ENCODE data around the gene CD4.
A peak's percentile ranks its signal among the peaks of the same experiment; 100 is the strongest.

CD4 gene

DNA sequence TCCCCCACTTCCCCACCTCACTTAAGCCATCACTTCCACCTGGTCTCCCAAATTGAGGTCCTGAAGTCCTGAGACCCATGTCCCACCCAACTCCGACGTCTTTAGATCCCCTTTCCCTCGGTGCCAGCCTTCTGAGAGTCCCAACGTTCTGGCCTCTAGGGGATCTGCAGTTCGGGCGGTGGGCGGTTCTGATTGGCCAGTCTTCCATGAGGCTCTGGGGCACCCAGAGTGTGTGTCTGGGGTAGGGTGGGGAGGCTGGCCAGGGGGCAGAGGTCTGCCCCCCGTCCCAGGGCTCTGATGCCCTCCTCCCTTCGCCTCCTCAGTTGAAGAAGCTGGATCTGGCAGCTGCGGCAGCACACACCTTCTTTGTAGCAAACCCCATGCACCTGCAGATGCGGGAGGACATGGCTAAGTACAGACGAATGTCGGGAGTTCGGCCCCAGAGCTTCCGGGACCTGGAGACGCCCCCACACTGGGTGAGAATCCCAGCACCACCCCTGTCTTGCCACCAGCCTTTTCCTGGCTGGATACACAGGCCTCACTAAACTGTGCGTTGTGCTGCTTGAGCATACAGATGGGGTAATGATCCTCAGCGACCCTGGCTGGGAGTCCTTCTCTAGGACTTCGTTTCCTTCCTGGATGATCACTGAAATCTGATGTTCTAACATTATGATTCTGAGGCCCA is 40.4 kb downstream of the CD4 start (continued):
- TF ChIP-seq GFI1B (tag by site-specific recombination; IDR thresholded peaks at IDR 0.05) (no peak), ZBTB48 (tag by site-specific recombination; IDR thresholded peaks at IDR 0.05) (0 out of 2 replicates have a peak, but pooled peaks have one; percentile 41), ZNF560 (tag by site-specific recombination; IDR thresholded peaks at IDR 0.05; ENCODE audit: borderline replicate concordance) (no peak), ZNF585B (tag by site-specific recombination; IDR thresholded peaks at IDR 0.05) (peak; percentile 76), SCRT1 (tag by site-specific recombination; IDR thresholded peaks at IDR 0.05; ENCODE audit: borderline replicate concordance) (no peak), PRDM1 (tag by site-specific recombination; IDR thresholded peaks at IDR 0.05) (no peak), ZNF621 (tag by site-specific recombination; IDR thresholded peaks at IDR 0.05) (no peak), ZNF114 (tag by site-specific recombination; IDR thresholded peaks at IDR 0.05) (no peak), ZNF791 (tag by site-specific recombination; IDR thresholded peaks at IDR 0.05) (no peak), ZNF843 (tag by site-specific recombination; IDR thresholded peaks at IDR 0.05) (no peak), ZEB2 (tag by site-specific recombination; IDR thresholded peaks at IDR 0.05) (0 out of 2 replicates have a peak, but pooled peaks have one; percentile 44), WT1 (tag by site-specific recombination; IDR thresholded peaks at IDR 0.05) (no peak), SP2 (tag by site-specific recombination; IDR thresholded peaks at IDR 0.05) (no peak), ZNF600 (tag by site-specific recombination; IDR thresholded peaks at IDR 0.05) (no peak), MZF1 (tag by site-specific recombination; IDR thresholded peaks at IDR 0.05; ENCODE audit: borderline replicate concordance) (peak; percentile 92), ZIC2 (tag by site-specific recombination; IDR thresholded peaks at IDR 0.05) (no peak), ZSCAN30 (tag by site-specific recombination; IDR thresholded peaks at IDR 0.05) (peak; percentile 65; the same call in 1 of the 2 replicates)
- TF ChIP-seq, protein P1, sequence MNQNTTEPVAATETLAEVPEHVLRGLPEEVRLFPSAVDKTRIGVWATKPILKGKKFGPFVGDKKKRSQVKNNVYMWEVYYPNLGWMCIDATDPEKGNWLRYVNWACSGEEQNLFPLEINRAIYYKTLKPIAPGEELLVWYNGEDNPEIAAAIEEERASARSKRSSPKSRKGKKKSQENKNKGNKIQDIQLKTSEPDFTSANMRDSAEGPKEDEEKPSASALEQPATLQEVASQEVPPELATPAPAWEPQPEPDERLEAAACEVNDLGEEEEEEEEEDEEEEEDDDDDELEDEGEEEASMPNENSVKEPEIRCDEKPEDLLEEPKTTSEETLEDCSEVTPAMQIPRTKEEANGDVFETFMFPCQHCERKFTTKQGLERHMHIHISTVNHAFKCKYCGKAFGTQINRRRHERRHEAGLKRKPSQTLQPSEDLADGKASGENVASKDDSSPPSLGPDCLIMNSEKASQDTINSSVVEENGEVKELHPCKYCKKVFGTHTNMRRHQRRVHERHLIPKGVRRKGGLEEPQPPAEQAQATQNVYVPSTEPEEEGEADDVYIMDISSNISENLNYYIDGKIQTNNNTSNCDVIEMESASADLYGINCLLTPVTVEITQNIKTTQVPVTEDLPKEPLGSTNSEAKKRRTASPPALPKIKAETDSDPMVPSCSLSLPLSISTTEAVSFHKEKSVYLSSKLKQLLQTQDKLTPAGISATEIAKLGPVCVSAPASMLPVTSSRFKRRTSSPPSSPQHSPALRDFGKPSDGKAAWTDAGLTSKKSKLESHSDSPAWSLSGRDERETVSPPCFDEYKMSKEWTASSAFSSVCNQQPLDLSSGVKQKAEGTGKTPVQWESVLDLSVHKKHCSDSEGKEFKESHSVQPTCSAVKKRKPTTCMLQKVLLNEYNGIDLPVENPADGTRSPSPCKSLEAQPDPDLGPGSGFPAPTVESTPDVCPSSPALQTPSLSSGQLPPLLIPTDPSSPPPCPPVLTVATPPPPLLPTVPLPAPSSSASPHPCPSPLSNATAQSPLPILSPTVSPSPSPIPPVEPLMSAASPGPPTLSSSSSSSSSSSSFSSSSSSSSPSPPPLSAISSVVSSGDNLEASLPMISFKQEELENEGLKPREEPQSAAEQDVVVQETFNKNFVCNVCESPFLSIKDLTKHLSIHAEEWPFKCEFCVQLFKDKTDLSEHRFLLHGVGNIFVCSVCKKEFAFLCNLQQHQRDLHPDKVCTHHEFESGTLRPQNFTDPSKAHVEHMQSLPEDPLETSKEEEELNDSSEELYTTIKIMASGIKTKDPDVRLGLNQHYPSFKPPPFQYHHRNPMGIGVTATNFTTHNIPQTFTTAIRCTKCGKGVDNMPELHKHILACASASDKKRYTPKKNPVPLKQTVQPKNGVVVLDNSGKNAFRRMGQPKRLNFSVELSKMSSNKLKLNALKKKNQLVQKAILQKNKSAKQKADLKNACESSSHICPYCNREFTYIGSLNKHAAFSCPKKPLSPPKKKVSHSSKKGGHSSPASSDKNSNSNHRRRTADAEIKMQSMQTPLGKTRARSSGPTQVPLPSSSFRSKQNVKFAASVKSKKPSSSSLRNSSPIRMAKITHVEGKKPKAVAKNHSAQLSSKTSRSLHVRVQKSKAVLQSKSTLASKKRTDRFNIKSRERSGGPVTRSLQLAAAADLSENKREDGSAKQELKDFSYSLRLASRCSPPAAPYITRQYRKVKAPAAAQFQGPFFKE (tag by site-specific recombination; IDR thresholded peaks at IDR 0.05; ENCODE audit: borderline replicate concordance) = no peak
- TF ChIP-seq, protein P2, sequence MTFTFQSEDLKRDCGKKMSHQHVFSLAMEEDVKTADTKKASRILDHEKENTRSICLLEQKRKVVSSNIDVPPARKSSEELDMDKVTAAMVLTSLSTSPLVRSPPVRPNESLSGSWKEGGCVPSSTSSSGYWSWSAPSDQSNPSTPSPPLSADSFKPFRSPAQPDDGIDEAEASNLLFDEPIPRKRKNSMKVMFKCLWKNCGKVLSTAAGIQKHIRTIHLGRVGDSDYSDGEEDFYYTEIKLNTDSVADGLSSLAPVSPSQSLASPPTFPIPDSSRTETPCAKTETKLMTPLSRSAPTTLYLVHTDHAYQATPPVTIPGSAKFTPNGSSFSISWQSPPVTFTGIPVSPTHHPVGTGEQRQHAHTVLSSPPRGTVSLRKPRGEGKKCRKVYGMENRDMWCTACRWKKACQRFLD (tag by site-specific recombination; IDR thresholded peaks at IDR 0.05) = no peak
- TF ChIP-seq, protein P3, sequence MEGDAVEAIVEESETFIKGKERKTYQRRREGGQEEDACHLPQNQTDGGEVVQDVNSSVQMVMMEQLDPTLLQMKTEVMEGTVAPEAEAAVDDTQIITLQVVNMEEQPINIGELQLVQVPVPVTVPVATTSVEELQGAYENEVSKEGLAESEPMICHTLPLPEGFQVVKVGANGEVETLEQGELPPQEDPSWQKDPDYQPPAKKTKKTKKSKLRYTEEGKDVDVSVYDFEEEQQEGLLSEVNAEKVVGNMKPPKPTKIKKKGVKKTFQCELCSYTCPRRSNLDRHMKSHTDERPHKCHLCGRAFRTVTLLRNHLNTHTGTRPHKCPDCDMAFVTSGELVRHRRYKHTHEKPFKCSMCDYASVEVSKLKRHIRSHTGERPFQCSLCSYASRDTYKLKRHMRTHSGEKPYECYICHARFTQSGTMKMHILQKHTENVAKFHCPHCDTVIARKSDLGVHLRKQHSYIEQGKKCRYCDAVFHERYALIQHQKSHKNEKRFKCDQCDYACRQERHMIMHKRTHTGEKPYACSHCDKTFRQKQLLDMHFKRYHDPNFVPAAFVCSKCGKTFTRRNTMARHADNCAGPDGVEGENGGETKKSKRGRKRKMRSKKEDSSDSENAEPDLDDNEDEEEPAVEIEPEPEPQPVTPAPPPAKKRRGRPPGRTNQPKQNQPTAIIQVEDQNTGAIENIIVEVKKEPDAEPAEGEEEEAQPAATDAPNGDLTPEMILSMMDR (tag by site-specific recombination; IDR thresholded peaks at IDR 0.05) = peak; percentile 63; the same call in 1 of the 2 replicates
- TF ChIP-seq, protein P4, sequence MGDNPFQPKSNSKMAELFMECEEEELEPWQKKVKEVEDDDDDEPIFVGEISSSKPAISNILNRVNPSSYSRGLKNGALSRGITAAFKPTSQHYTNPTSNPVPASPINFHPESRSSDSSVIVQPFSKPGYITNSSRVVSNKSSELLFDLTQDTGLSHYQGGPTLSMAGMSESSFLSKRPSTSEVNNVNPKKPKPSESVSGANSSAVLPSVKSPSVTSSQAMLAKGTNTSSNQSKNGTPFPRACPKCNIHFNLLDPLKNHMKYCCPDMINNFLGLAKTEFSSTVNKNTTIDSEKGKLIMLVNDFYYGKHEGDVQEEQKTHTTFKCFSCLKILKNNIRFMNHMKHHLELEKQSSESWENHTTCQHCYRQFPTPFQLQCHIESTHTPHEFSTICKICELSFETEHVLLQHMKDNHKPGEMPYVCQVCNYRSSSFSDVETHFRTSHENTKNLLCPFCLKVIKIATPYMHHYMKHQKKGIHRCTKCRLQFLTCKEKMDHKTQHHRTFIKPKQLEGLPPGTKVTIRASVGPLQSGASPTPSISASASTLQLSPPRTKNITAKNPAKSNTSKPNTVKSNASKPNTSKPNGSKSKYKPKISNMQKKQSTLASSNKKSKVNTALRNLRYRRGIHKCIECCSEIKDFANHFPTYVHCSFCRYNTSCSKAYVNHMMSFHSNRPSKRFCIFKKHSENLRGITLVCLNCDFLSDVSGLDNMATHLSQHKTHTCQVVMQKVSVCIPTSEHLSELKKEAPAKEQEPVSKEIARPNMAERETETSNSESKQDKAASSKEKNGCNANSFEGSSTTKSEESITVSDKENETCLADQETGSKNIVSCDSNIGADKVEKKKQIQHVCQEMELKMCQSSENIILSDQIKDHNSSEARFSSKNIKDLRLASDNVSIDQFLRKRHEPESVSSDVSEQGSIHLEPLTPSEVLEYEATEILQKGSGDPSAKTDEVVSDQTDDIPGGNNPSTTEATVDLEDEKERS (tag by site-specific recombination; IDR thresholded peaks at IDR 0.05) = no peak
- TF ChIP-seq, protein P5, sequence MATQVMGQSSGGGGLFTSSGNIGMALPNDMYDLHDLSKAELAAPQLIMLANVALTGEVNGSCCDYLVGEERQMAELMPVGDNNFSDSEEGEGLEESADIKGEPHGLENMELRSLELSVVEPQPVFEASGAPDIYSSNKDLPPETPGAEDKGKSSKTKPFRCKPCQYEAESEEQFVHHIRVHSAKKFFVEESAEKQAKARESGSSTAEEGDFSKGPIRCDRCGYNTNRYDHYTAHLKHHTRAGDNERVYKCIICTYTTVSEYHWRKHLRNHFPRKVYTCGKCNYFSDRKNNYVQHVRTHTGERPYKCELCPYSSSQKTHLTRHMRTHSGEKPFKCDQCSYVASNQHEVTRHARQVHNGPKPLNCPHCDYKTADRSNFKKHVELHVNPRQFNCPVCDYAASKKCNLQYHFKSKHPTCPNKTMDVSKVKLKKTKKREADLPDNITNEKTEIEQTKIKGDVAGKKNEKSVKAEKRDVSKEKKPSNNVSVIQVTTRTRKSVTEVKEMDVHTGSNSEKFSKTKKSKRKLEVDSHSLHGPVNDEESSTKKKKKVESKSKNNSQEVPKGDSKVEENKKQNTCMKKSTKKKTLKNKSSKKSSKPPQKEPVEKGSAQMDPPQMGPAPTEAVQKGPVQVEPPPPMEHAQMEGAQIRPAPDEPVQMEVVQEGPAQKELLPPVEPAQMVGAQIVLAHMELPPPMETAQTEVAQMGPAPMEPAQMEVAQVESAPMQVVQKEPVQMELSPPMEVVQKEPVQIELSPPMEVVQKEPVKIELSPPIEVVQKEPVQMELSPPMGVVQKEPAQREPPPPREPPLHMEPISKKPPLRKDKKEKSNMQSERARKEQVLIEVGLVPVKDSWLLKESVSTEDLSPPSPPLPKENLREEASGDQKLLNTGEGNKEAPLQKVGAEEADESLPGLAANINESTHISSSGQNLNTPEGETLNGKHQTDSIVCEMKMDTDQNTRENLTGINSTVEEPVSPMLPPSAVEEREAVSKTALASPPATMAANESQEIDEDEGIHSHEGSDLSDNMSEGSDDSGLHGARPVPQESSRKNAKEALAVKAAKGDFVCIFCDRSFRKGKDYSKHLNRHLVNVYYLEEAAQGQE (tag by site-specific recombination; IDR thresholded peaks at IDR 0.05) = no peak
- TF ChIP-seq, protein P6, sequence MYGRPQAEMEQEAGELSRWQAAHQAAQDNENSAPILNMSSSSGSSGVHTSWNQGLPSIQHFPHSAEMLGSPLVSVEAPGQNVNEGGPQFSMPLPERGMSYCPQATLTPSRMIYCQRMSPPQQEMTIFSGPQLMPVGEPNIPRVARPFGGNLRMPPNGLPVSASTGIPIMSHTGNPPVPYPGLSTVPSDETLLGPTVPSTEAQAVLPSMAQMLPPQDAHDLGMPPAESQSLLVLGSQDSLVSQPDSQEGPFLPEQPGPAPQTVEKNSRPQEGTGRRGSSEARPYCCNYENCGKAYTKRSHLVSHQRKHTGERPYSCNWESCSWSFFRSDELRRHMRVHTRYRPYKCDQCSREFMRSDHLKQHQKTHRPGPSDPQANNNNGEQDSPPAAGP (tag by site-specific recombination; IDR thresholded peaks at IDR 0.05) = no peak
